Left lung (tissue), 10 donors: Measurements from ENCODE around the gene SGPP2. TPM values are rescaled to one million over a fixed set of nuclear protein-coding genes. Genes with fewer than 3 reads are reported as not detected.

Experiments used
- ATAC-seq: fragments of 200-7000 bp; cut with Tn5 transposase; one replicate; pipeline ENCODE4 v1.9.1; 2020; ENCODE audit warnings: moderate library complexity
- DNase-seq, 4 donors: peaks; one replicate each; pipeline ENCODE4 v3.0.0-alpha.2; 2013 to 2020
- H3K27ac ChIP-seq, 2 donors: fragments of 200-600 bp; sonication (generic) in 1 of 2; one replicate each; pipeline versions ENCODE4 v1.5.0 to v1.8.0; 2020 to 2021
- H3K27me3 ChIP-seq, 2 donors: fragments of 200-600 bp; sonication (generic) in 1 of 2; one replicate each; pipeline versions ENCODE4 v1.5.0 to v1.8.0; 2020 to 2021
- H3K36me3 ChIP-seq, 2 donors: fragments of 200-600 bp; sonication (generic) in 1 of 2; one replicate each; pipeline versions ENCODE4 v1.5.0 to v1.8.0; 2020 to 2021
- H3K4me1 ChIP-seq, 2 donors: fragments of 200-600 bp; one replicate each; pipeline ENCODE4 v1.8.0; 2021
- H3K4me3 ChIP-seq, 2 donors: fragments of 200-600 bp; sonication (generic) in 1 of 2; one replicate each; pipeline versions ENCODE4 v1.5.0 to v1.8.0; 2020 to 2021; ENCODE audit warnings: mild to moderate bottlenecking in 1 of 2
- H3K9me3 ChIP-seq, 2 donors: fragments of 200-600 bp; sonication (generic) in 1 of 2; one replicate each; pipeline versions ENCODE4 v1.5.0 to v1.8.0; 2020 to 2021
- CTCF ChIP-seq, 2 donors: fragments of 200-600 bp; sonication (generic) in 1 of 2; IDR thresholded peaks; one replicate each; pipeline versions ENCODE4 v1.5.0 to v1.8.0; 2021; ENCODE audit warnings: antibody characterized with exemption in 2 of 2
- intact Hi-C, 2 donors: fragments of 100-400 bp; cut with DNase I; formaldehyde crosslinking; loops; one replicate each; pipeline versions ENCODE4 v1.11.2 to v1.14.2; 2022
- polyA plus RNA-seq, 6 donors: library from polyadenylated mRNA; unstranded; fragments of 120-200 nt; gene quantifications; one replicate each; pipeline ENCODE4 v1.2.1, GENCODE V29; 2013; ENCODE audit not compliant: insufficient read length in 6 of 6
- total RNA-seq, 2 donors: library from RNA; stranded (reverse); fragmentation: NEBNext Ultra II Directional; extraction: Animal tissue kit (Norgen Biotek cat#: 25700); gene quantifications; one replicate each; pipeline ENCODE4 v1.2.1, GENCODE V29; 2021
- donor health status: DM: no; HTN: yes; CAD: no.
- donor health status: DM: no; HTN: no; CAD: no.

SGPP2 gene
- total and polyA plus RNA-seq, 8 donors, result 2.2 to 31.2 (median 5.9) TPM

DNA sequence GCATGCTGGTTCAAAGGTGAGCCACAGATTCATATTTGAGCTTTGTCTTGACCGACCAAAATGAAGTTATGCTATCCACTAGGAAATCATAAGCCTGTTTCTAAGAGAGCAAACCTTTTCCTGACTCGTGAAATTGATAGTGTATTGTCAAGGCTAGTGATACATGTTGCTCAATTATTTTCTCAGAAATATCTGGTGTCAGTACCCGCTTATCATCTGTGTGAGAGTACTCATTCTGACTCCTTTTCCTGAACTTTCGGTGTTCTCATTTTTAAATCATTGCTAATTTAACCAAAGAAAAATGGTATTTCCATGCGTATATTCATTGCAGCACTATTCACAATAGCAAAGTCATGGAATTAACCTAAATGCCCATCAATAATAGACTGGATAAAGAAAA, 56.2 kb downstream of the SGPP2 start:
- Histone ChIP-seq H3K36me3 (no peaks in the 10 kb centered on the region), H3K4me3 (no peak overlapping the region), H3K27ac (no peak overlapping the region), H3K27me3 (peaks cover 0 to 17% of the 10 kb centered on the region in 2 donors), H3K4me1 (no peaks in the 10 kb centered on the region), H3K9me3 (no peaks in the 10 kb centered on the region)
- no peak for TF ChIP-seq CTCF (IDR thresholded peaks at IDR 0.05)
- DNase-seq (no peak), ATAC-seq (no peak)
- intact Hi-C loops, result no loop called here

- DNase-seq (no peak), ATAC-seq (no peak)
- no peak for TF ChIP-seq CTCF (IDR thresholded peaks at IDR 0.05)
- Histone ChIP-seq H3K4me3 (no peak overlapping the region), H3K27me3 (peaks cover 0 to 17% of the 10 kb centered on the region in 2 donors), H3K4me1 (no peaks in the 10 kb centered on the region), H3K36me3 (no peaks in the 10 kb centered on the region), H3K9me3 (no peaks in the 10 kb centered on the region), H3K27ac (no peak overlapping the region)
- intact Hi-C loops, result no loop called here
These were observed 57.6 kb downstream of the SGPP2 start for GRCh38 chr2:222481941-222482340.

GRCh38 chr2:222483513-222484039, 59.2 kb downstream of the SGPP2 start:
- Histone ChIP-seq H3K9me3 (no peaks in the 10 kb centered on the region), H3K4me1 (no peaks in the 10 kb centered on the region), H3K4me3 (no peak overlapping the region), H3K27ac (no peak overlapping the region), H3K36me3 (no peaks in the 10 kb centered on the region), H3K27me3 (peaks cover 0 to 17% of the 10 kb centered on the region in 2 donors)
- intact Hi-C loops, result no loop called here
- no peak for TF ChIP-seq CTCF (IDR thresholded peaks at IDR 0.05)
- ATAC-seq, result no peak
- no peak for DNase-seq

- H3K36me3 ChIP-seq, result no peaks in the 10 kb centered on the region
- H3K27ac ChIP-seq, result no peak overlapping the region
- TF ChIP-seq CTCF (IDR thresholded peaks at IDR 0.05), result no peak
- DNase-seq, result no peak
- no peaks in the 10 kb centered on the region for H3K4me1 ChIP-seq
- H3K4me3 ChIP-seq, result no peak overlapping the region
- peak; percentile 66 for ATAC-seq
- peaks cover 0 to 16% of the 10 kb centered on the region in 2 donors for H3K27me3 ChIP-seq
- intact Hi-C loops, result no loop called here
- no peaks in the 10 kb centered on the region for H3K9me3 ChIP-seq
These were observed 61.2 kb downstream of the SGPP2 start for GRCh38 chr2:222485367-222486211.

GRCh38 chr2:222490131-222490530, 65.8 kb downstream of the SGPP2 start:
- DNase-seq (no peak), ATAC-seq (no peak)
- H3K27me3 ChIP-seq, result no peaks in the 10 kb centered on the region
- H3K27ac ChIP-seq, result no peak overlapping the region
- no peaks in the 10 kb centered on the region for H3K36me3 ChIP-seq
- intact Hi-C loops, result no loop called here
- H3K4me3 ChIP-seq, result no peak overlapping the region
- no peaks in the 10 kb centered on the region for H3K4me1 ChIP-seq
- H3K9me3 ChIP-seq, result no peaks in the 10 kb centered on the region
- no peak for TF ChIP-seq CTCF (IDR thresholded peaks at IDR 0.05)
